HepG2 (cell line): ENCODE results near the gene NKD1. TPM values are rescaled to one million over a fixed set of nuclear protein-coding genes. Genes with fewer than 3 reads are reported as not detected.

Source experiments
- BCL3 ChIP-seq: sonication (generic); formaldehyde crosslinking; IDR thresholded peaks from 2 replicates; pipeline ENCODE4 v1.5.1; 2020; ENCODE audit warnings: mild to moderate bottlenecking, missing genetic modification reagents, moderate library complexity
- CREBL2 ChIP-seq: sonication (generic); formaldehyde crosslinking; IDR thresholded peaks from 2 replicates; pipeline ENCODE4 v1.8.1; 2023; ENCODE audit warnings: missing genetic modification reagents, mild to moderate bottlenecking, borderline replicate concordance
- GLI4 ChIP-seq: sonication (generic); formaldehyde crosslinking; IDR thresholded peaks from 2 replicates; pipeline ENCODE4 v1.5.1; 2020; ENCODE audit warnings: missing genetic modification reagents, mild to moderate bottlenecking, moderate library complexity, borderline replicate concordance
- HDAC6 ChIP-seq: fragments of 200-600 bp; sonication (generic); IDR thresholded peaks from 2 replicates; pipeline ENCODE4 v1.7.0; 2017; ENCODE audit warnings: mild to moderate bottlenecking, antibody characterized with exemption, low read length, low read depth
- NCOA2 ChIP-seq: sonication (generic); formaldehyde crosslinking; IDR thresholded peaks from 2 replicates; pipeline ENCODE4 v1.8.0; 2022; ENCODE audit warnings: inconsistent platforms
- RCOR2 ChIP-seq: IDR thresholded peaks from 2 replicates; pipeline ENCODE4 v1.6.1; 2016; ENCODE audit warnings: missing biosample characterization, missing genetic modification reagents
- STAT6 ChIP-seq: sonication (generic); formaldehyde crosslinking; IDR thresholded peaks from 2 replicates; pipeline ENCODE4 v1.4.0; 2020; ENCODE audit warnings: missing genetic modification reagents, mild to moderate bottlenecking, borderline replicate concordance
- SYNCRIP ChIP-seq: fragments of 200-400 bp; formaldehyde crosslinking; IDR thresholded peaks from 2 replicates; pipeline ENCODE4 v1.6.1; 2018; ENCODE audit warnings: mild to moderate bottlenecking, low read depth, low read length; ENCODE audit not compliant: insufficient read depth
- TRIM22 ChIP-seq: fragments of 450-650 bp; IDR thresholded peaks from 2 replicates; pipeline ENCODE4 v1.6.1; 2017
- ZBTB7B ChIP-seq: sonication (generic); formaldehyde crosslinking; IDR thresholded peaks from 2 replicates; pipeline ENCODE4 v1.4.0; 2020; ENCODE audit warnings: missing genetic modification reagents
- ZNF367 ChIP-seq: sonication (generic); formaldehyde crosslinking; IDR thresholded peaks from 2 replicates; pipeline ENCODE4 v1.4.0; 2020; ENCODE audit warnings: missing genetic modification reagents, borderline replicate concordance
- ZNF512B ChIP-seq: sonication (generic); formaldehyde crosslinking; IDR thresholded peaks from 2 replicates; pipeline ENCODE4 v1.5.1; 2020; ENCODE audit warnings: missing genetic modification reagents, mild to moderate bottlenecking, borderline replicate concordance
- ZNF740 ChIP-seq: sonication (generic); formaldehyde crosslinking; IDR thresholded peaks from 2 replicates; pipeline ENCODE4 v1.4.0; 2020; ENCODE audit warnings: missing genetic modification reagents
- polyA plus RNA-seq, 8 experiments: library from polyadenylated mRNA; depleted of rRNA in 3 of 8; stranded (reverse) in 7 of 8; unstranded in 1 of 8; fragments of >200 nt; fragmentation: Illumina TruSeq in 4 of 8; extraction: Trizol in 4 of 8; gene quantifications; 2 replicates each; pipeline versions ENCODE4 v1.2.1 to v1.2.3, GENCODE V29; 2011 to 2016; ENCODE audit warnings: low read depth in 4 of 8, missing spikeins in 1 of 8, mixed read lengths in 1 of 8; ENCODE audit not compliant: insufficient read depth in 1 of 8
- total RNA-seq, 5 experiments: library from RNA; depleted of rRNA; stranded (reverse); fragments of >200 nt; fragmentation: Illumina TruSeq; extraction: Trizol; gene quantifications; 2 replicates each; pipeline ENCODE4 v1.2.3, GENCODE V29; 2016; ENCODE audit warnings: low read depth in 1 of 5

Gene NKD1
- total and polyA plus RNA-seq, 2 of the 13 experiments (the other 11 are each of a cell fraction or from before 2014, with no cell fraction given), result 70.4 to 121 TPM

- TF ChIP-seq CREBL2 (CRISPR knock-in tag) (no peak), GLI4 (no peak), RCOR2 (CRISPR knock-in tag) (peak; percentile 86), SYNCRIP (no peak), NCOA2 (CRISPR knock-in tag) (peak; percentile 90), ZNF367 (no peak), ZNF512B (CRISPR knock-in tag) (no peak), BCL3 (CRISPR knock-in tag) (peak; percentile 36; the same call in 1 of the 2 replicates), STAT6 (no peak; the same call in 1 of the 2 replicates), ZBTB7B (CRISPR knock-in tag) (peak; percentile 92; the same call in 1 of the 2 replicates), HDAC6 (no peak), TRIM22 (no peak), ZNF740 (CRISPR knock-in tag) (no peak)
Observed at GRCh38 chr16:50539053-50539695, 9.0 kb upstream of the NKD1 start (continued).
